SK-N-SH (cell line): ENCODE measurements around the gene NTSR1. TPM values are rescaled to one million over a fixed set of nuclear protein-coding genes. Genes with fewer than 3 reads are reported as not detected.

Experiments used
- CTCF ChIA-PET: fragments of 300-600, 350-600 bp; formaldehyde crosslinking; extraction: SDS; loops from one replicate; lab custom pipeline; 2021; lab: Yijun Ruan, JAX
- POLR2A ChIA-PET: fragments of 350-600 bp; sonication (Branson Sonifier 250); formaldehyde crosslinking; extraction: SDS; loops from one replicate; lab custom pipeline; 2020; ENCODE audit warnings: antibody characterized with exemption, inconsistent platforms; lab: Yijun Ruan, JAX
- DNase-seq: peaks from one replicate; pipeline ENCODE4 v3.0.0; 2012
- H2AFZ ChIP-seq: fragments of 200-600 bp; sonication (generic); 2 replicates; pipeline ENCODE4 v1.8.1; 2016; ENCODE audit warnings: antibody characterized with exemption, mild to moderate bottlenecking, low read depth
- H3F3A ChIP-seq: fragments of 200-600 bp; sonication (generic); replicated peaks from 2 replicates; pipeline ENCODE3; 2016; ENCODE audit warnings: antibody characterized with exemption, mild to moderate bottlenecking; ENCODE audit not compliant: insufficient read depth
- H3K27ac ChIP-seq, 2 experiments: fragments of 200-500 bp in 1 of 2; fragments of 200-600 bp in 1 of 2; sonication (Bioruptor generic) in 1 of 2; sonication (generic), shearing (Covaris generic) in 1 of 2; 2 replicates each; pipeline versions ENCODE4 v1.5.1 to v1.6.1; 2014 to 2016; ENCODE audit warnings: low read depth in 2 of 2, inconsistent platforms in 1 of 2, low read length in 1 of 2, mild to moderate bottlenecking in 1 of 2, mixed read lengths in 1 of 2
- H3K27me3 ChIP-seq: fragments of 200-600 bp; sonication (generic), shearing (Covaris generic); 2 replicates; pipeline ENCODE4 v1.6.1; 2016; ENCODE audit warnings: mixed run types; ENCODE audit not compliant: insufficient read depth
- H3K36me3 ChIP-seq, 2 experiments: fragments of 200-500 bp in 1 of 2; fragments of 200-600 bp in 1 of 2; sonication (Bioruptor generic) in 1 of 2; sonication (generic) in 1 of 2; replicated peaks in 1 of 2; 2 replicates each; pipeline versions ENCODE3 to v1.5.1; 2014 to 2016; ENCODE audit warnings: low read length in 1 of 2, mild to moderate bottlenecking in 1 of 2; ENCODE audit not compliant: insufficient read depth in 2 of 2, control insufficient read depth in 1 of 2
- H3K4me1 ChIP-seq, 2 experiments: fragments of 200-500 bp in 1 of 2; fragments of 200-600 bp in 1 of 2; sonication (Bioruptor generic) in 1 of 2; sonication (generic), shearing (Covaris generic) in 1 of 2; 2 replicates each; pipeline versions ENCODE4 v1.5.1 to v1.6.1; 2014 to 2016; ENCODE audit warnings: low read depth in 1 of 2, low read length in 1 of 2, mixed run types in 1 of 2; ENCODE audit not compliant: insufficient read depth in 2 of 2, control insufficient read depth in 1 of 2
- H3K4me2 ChIP-seq: fragments of 200-600 bp; sonication (generic), shearing (Covaris generic); 2 replicates; pipeline ENCODE4 v1.6.1; 2017; ENCODE audit warnings: mixed run types
- H3K4me3 ChIP-seq, 2 experiments: fragments of 200-500 bp in 1 of 2; fragments of 200-600 bp in 1 of 2; sonication (Bioruptor generic) in 1 of 2; sonication (generic), shearing (Covaris generic) in 1 of 2; 2 replicates each; pipeline versions ENCODE4 v1.5.1 to v1.8.1; 2014 to 2016; ENCODE audit warnings: low read depth in 2 of 2, inconsistent platforms in 1 of 2, low read length in 1 of 2, mild to moderate bottlenecking in 1 of 2, mixed read lengths in 1 of 2, moderate library complexity in 1 of 2
- H3K79me2 ChIP-seq: fragments of 200-600 bp; sonication (generic); 2 replicates; pipeline ENCODE4 v1.8.1; 2017; ENCODE audit warnings: mild to moderate bottlenecking; ENCODE audit not compliant: insufficient read depth
- H3K9ac ChIP-seq: fragments of 200-600 bp; sonication (generic); 2 replicates; pipeline ENCODE4 v1.6.1; 2017; ENCODE audit warnings: mixed run types
- H3K9me2 ChIP-seq: fragments of 200-600 bp; sonication (generic); 2 replicates; pipeline ENCODE4 v1.6.1; 2017; ENCODE audit warnings: mixed run types
- H3K9me3 ChIP-seq: fragments of 200-600 bp; sonication (generic); 2 replicates; pipeline ENCODE4 v1.6.1; 2017; ENCODE audit warnings: mixed run types, mild to moderate bottlenecking, moderate library complexity
- H4K20me1 ChIP-seq: fragments of 200-600 bp; sonication (generic); 2 replicates; pipeline ENCODE4 v1.6.1; 2017; ENCODE audit warnings: mild to moderate bottlenecking, mixed run types; ENCODE audit not compliant: insufficient read depth
- ELF1 ChIP-seq: IDR thresholded peaks from 2 replicates; pipeline ENCODE4 v1.4.0; 2012
- EP300 ChIP-seq, 2 experiments: IDR thresholded peaks; 2 replicates each; pipeline versions ENCODE4 v1.4.0 to v1.6.1; 2012; ENCODE audit warnings: borderline replicate concordance in 1 of 2, low read depth in 1 of 2, low read length in 1 of 2
- EZH2phosphoT487 ChIP-seq: fragments of 200-600 bp; sonication (generic); IDR thresholded peaks from 2 replicates; pipeline ENCODE4 v1.6.1; 2017; ENCODE audit warnings: low read depth, mixed run types, mild to moderate bottlenecking, antibody characterized with exemption, moderate library complexity, borderline replicate concordance
- FOXM1 ChIP-seq: IDR thresholded peaks from 2 replicates; pipeline ENCODE4 v1.4.0; 2012; ENCODE audit warnings: low read depth, mild to moderate bottlenecking
- GABPA ChIP-seq: IDR thresholded peaks from 2 replicates; pipeline ENCODE4 v1.4.0; 2012; ENCODE audit warnings: low read depth, mild to moderate bottlenecking
- GATA2 ChIP-seq: sonication (generic); formaldehyde crosslinking; IDR thresholded peaks from 2 replicates; pipeline ENCODE4 v1.5.0; 2020; ENCODE audit warnings: mild to moderate bottlenecking, missing genetic modification reagents
- IRF3 ChIP-seq: fragments of 150-350 bp; IDR thresholded peaks from 2 replicates; pipeline ENCODE4 v1.6.1; 2016; ENCODE audit warnings: mild to moderate bottlenecking, low read depth, low read length
- JUND ChIP-seq: IDR thresholded peaks from 2 replicates; pipeline ENCODE4 v1.4.0; 2012
- MEF2A ChIP-seq: IDR thresholded peaks from 2 replicates; pipeline ENCODE4 v1.4.0; 2012; ENCODE audit warnings: low read depth, borderline replicate concordance
- MXI1 ChIP-seq: IDR thresholded peaks from 2 replicates; pipeline ENCODE4 v1.6.1; 2012; ENCODE audit warnings: mild to moderate bottlenecking, low read depth, low read length, improper control_type of control experiment
- RAD21 ChIP-seq: IDR thresholded peaks from 2 replicates; pipeline ENCODE4 v1.6.1; 2012; ENCODE audit warnings: mild to moderate bottlenecking, low read length
- RFX5 ChIP-seq: IDR thresholded peaks from 2 replicates; pipeline ENCODE4 v1.6.1; 2012; ENCODE audit warnings: mild to moderate bottlenecking, improper control_type of control experiment, low read length
- SIN3A ChIP-seq: IDR thresholded peaks from 2 replicates; pipeline ENCODE4 v1.6.1; 2012; ENCODE audit warnings: low read depth, mild to moderate bottlenecking, low read length, moderate library complexity, borderline replicate concordance
- TCF12 ChIP-seq: IDR thresholded peaks from 2 replicates; pipeline ENCODE4 v1.4.0; 2012
- TEAD4 ChIP-seq: IDR thresholded peaks from 2 replicates; pipeline ENCODE4 v1.4.0; 2012; ENCODE audit warnings: mild to moderate bottlenecking, borderline replicate concordance; ENCODE audit not compliant: insufficient read depth
- YY1 ChIP-seq: IDR thresholded peaks from 2 replicates; pipeline ENCODE4 v1.4.0; 2012; ENCODE audit warnings: low read depth, mild to moderate bottlenecking
- ZBTB33 ChIP-seq: IDR thresholded peaks from 2 replicates; pipeline ENCODE4 v1.4.0; 2012; ENCODE audit warnings: low read depth, borderline replicate concordance
- WGBS: methylation state at CpG from one replicate; pipeline ENCODE4 v1.1.6; 2017; ENCODE audit warnings: low lambda C conversion rate; 5-methylcytosine and 5-hydroxymethylcytosine counted together
- polyA plus RNA-seq, 3 experiments: library from polyadenylated mRNA; depleted of rRNA; stranded (reverse); fragments of >200 nt; gene quantifications; 2 replicates each; pipeline ENCODE4 v1.2.3, GENCODE V29; 2012
- TF ChIP-seq, protein P1 (sequence below): fragments of 150-350 bp; IDR thresholded peaks from 2 replicates; pipeline ENCODE4 v1.6.1; 2017; ENCODE audit warnings: antibody characterized with exemption, low read length, low read depth, borderline replicate concordance

The NTSR1 gene
- polyA plus RNA-seq, 1 of the 3 experiments (the other 2 are of a cell fraction) = 8.2 TPM

DNA sequence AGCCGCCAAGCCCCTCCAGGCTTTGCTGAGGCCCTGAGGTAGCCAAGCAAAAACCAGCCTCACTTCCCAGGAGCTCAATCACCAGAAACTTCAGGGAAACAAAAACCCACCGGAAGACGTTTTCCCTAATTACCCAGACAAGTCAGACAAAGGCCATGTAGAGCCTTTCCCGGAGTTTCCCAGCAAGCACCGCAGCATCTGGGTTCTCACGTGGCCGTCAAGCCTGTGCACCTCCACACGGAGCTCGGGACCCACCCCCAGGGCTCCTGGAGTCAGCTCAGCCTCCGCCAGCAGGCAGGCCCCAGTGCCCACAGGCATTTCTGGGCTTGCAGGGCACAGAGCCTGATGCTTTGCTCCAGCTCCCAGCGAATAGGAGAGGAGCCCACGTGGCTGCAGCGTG is 77.5 kb downstream of the NTSR1 start (continued):
- TF ChIP-seq IRF3 = no peak
- TF ChIP-seq RFX5 = no peak
- no peak for TF ChIP-seq MXI1
- TF ChIP-seq JUND = no peak
- TF ChIP-seq GATA2 (CRISPR knock-in tag) = no peak
- no peak for TF ChIP-seq ZBTB33
- TF ChIP-seq RAD21 = no peak
- no peak for TF ChIP-seq MEF2A
- TF ChIP-seq EP300 (IDR thresholded peaks at IDR 0.05; ENCODE audit: borderline replicate concordance in 1 of 2, low read depth in 1 of 2, low read length in 1 of 2) = no peak
- TF ChIP-seq TEAD4 = no peak
- TF ChIP-seq, all 33 proteins: peak for 0

GRCh38 chr20:62787321-62787720 is 78.7 kb downstream of the NTSR1 start:
- 79% methylated on average over 7 of the region's 7 CpGs for WGBS
- peaks cover 3 to 37% of the 10 kb centered on the region in 2 experiments; a peak in 2 of 4 replicates for H3K4me1 ChIP-seq
- CTCF ChIA-PET = interaction anchor here (1.4 to 9.4 kb wide), 3 partner anchors 21 to 121 kb away, joined by 3 to 162 read pairs (median 10); no protein-coding TSS in a partner anchor
- H3K4me2 ChIP-seq = no peak overlapping the region
- no peak overlapping the region for H3K9ac ChIP-seq
- no peaks in the 10 kb centered on the region for H3K36me3 ChIP-seq
- no peak for DNase-seq
- no peak overlapping the region for H2AFZ ChIP-seq
- no peaks in the 10 kb centered on the region for H3K27me3 ChIP-seq
- no peak overlapping the region for H3K4me3 ChIP-seq
- POLR2A ChIA-PET = no interaction called here
- H3K27ac ChIP-seq = no peak overlapping the region
- H3F3A ChIP-seq = peaks cover 11% of the 10 kb centered on the region
- no peaks in the 10 kb centered on the region for H4K20me1 ChIP-seq
- H3K79me2 ChIP-seq = no peaks in the 10 kb centered on the region
- H3K9me2 ChIP-seq = no peaks in the 10 kb centered on the region
- TF ChIP-seq EZH2phosphoT487 (no peak), FOXM1 (no peak), EP300 (IDR thresholded peaks at IDR 0.05; ENCODE audit: borderline replicate concordance in 1 of 2, low read depth in 1 of 2, low read length in 1 of 2) (no peak), YY1 (no peak), GATA2 (CRISPR knock-in tag) (no peak), ELF1 (no peak), SIN3A (no peak), GABPA (no peak), TCF12 (no peak), MXI1 (no peak), MEF2A (no peak), RFX5 (no peak), TEAD4 (no peak), RAD21 (no peak)
- TF ChIP-seq, protein P1, sequence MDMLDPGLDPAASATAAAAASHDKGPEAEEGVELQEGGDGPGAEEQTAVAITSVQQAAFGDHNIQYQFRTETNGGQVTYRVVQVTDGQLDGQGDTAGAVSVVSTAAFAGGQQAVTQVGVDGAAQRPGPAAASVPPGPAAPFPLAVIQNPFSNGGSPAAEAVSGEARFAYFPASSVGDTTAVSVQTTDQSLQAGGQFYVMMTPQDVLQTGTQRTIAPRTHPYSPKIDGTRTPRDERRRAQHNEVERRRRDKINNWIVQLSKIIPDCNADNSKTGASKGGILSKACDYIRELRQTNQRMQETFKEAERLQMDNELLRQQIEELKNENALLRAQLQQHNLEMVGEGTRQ = no peak
- TF ChIP-seq, all 33 proteins: peak for 0
- H3K9me3 ChIP-seq = no peaks in the 10 kb centered on the region
